GM12873 (cell line): ENCODE results near the gene CHMP1B.

Experiments
- TF ChIP-seq, protein P1 (sequence below): IDR thresholded peaks from 2 replicates; pipeline ENCODE4 v1.5.1; 2012; ENCODE audit warnings: low read depth, mild to moderate bottlenecking, moderate library complexity, low read length, control low read depth; ENCODE audit not compliant: insufficient read depth; ENCODE audit errors: missing control alignments

Gene CHMP1B

DNA sequence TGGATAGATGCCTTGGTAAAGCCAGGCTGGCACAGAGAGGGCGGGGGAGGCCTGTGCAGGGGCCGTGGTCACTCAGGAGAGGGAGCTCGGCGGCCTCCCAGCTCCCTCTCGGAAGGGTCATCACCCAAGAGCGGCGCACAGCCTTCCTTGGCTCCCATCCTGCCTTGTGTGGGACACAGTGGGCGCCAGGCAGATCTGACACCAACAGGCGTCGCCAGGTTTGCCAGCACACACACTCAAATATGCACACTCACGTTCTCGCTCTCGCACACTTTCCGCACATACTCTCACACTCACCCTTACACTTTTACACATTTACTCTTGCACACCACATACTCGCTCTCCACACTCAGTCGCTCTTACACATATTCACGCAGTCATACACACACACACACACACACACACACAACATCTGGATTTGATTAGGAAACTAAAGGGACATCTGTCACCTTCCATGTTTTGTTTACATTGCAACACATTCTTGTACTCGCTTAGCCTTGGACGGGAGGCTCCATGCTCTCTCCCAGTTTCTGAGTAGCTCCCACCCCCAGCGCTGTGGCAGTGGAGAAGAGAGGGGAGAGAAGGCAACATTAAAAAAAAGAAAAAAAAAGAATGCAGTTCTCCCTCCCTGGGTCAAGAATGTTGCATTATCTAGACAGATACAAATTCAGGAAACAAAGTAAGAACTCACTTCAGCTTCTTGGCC lies 10.5 kb downstream of the CHMP1B start:
- TF ChIP-seq, protein P1, sequence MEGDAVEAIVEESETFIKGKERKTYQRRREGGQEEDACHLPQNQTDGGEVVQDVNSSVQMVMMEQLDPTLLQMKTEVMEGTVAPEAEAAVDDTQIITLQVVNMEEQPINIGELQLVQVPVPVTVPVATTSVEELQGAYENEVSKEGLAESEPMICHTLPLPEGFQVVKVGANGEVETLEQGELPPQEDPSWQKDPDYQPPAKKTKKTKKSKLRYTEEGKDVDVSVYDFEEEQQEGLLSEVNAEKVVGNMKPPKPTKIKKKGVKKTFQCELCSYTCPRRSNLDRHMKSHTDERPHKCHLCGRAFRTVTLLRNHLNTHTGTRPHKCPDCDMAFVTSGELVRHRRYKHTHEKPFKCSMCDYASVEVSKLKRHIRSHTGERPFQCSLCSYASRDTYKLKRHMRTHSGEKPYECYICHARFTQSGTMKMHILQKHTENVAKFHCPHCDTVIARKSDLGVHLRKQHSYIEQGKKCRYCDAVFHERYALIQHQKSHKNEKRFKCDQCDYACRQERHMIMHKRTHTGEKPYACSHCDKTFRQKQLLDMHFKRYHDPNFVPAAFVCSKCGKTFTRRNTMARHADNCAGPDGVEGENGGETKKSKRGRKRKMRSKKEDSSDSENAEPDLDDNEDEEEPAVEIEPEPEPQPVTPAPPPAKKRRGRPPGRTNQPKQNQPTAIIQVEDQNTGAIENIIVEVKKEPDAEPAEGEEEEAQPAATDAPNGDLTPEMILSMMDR = no peak

DNA sequence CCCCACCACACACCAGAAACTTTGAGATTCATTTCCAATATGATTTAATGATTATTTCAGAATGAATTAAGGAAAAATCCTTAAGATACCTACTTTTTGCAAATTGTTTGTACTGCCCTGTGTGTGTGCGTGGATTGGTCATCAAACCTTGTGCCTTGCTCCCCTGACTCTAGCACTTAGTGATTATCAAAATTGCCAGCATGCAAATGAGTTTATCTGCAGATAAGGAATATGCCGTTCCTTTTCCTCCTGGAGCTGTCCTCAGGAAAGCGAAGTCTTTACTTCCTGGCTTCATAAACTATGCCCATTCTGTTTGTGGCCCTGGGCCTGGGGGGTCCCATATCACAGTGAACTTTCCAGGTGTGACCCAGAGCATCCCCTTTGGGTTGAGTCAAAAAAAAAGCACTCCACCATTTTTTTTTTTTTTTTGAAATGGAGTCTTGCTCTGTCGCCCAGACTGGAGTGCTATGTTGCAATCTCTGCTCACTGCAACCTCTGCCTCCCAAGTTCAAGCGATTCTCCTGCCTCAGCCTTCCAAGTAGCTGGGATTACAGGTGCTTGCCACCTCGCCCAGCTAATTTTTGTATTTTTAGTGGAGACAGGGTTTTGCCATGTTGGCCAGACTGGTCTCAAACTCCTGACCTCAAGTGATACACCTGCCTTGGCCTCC lies 11.4 kb downstream of the CHMP1B start:
- TF ChIP-seq, protein P1 = no peak

DNA sequence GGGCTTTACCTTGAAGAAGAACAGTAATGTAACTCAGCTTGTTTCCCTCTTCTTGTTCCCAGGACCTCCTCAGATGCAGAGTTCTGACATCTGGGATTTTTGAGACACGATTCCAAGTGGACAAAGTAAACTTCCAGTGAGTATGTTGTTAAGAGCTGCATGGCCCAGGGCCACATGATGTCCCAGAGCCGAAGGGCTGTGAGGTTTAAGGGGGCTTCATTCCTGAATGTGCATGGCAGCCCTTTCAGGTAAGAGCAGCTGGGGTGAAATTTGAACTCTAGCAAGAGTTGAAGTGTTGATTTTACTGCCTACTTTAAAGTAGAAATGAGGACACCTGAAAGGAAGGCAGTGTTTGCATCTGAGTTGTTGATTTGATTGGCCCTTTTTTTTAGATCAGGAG lies 13.3 kb downstream of the CHMP1B start:
- TF ChIP-seq, protein P1 = no peak

DNA sequence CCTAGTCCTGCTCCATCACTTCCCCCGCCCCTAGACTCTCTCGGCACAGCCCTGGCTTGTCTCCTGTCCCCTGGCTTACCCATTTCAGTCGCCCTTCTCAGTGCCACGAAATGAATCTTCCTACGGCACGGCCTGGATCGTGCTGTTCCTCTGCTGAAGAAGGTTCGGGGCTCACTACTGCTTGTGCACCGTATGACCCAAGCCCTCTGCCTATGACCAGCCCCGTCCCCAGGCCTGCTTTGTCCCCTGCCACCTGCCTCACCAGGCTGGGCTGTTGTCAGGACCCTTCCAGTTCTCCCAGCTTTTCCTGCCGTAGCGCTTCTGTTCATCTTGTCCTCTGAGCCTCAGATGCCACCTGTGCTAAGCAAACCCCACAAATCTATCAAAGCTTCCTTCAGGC lies 13.9 kb downstream of the CHMP1B start:
- TF ChIP-seq, protein P1 = no peak

DNA sequence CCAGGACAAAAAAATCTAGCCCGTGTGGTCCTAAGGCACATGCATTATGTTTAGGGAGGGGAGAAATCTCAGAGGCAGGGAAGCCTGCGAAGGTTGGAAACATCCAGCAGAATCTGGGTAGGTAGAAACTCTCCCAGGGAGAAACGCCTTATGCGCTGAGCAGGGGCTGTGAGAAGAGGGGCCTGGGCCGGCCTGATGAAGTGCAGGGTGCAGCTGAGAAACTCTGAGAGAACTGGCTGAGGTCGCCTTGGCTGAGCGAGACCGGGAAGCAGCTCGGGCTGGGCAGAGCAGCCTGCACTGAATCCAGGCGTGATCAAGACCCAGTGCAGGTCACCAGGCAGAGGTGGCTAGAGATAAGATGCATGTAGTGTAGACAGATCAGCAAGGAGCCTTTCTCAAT lies 15.1 kb downstream of the CHMP1B start:
- TF ChIP-seq, protein P1 = no peak

DNA sequence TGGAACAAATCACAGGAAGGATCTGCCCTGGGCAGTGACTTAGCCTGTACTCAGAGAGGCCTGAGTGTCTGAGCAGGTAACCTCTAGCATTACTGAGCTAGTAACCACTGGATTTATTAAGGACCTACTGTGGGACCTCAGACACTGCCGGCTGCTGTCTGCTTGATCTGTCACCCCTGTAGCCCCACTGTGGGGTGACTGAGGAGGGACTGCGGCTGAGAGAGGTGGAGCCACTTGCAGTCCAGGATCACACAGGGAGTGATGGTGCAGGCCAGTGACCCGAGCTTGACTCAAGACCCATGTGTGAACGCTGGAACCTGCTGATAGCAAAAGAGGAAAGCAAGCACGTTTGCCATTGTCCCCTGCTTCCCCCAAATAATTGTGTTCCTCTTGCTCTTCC lies 15.6 kb downstream of the CHMP1B start:
- TF ChIP-seq, protein P1 = no peak

DNA sequence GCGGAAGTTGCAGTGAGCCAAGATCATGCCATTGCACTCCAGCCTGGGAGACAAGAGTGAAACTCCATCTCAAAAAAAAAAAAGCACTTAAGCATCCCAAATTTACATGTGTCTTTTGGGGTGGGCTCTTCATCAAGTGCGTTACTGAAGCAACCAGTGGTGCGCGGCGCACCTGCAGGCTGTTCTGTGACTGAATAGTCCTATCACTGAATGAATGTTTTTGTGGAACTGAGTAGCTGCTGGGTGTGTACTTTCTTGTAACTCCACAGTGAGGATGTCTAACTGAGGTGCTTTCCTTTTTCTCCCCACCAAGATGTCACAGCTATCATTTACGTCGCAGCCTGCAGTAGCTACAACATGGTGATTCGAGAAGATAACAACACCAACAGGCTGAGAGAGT lies 17.0 kb downstream of the CHMP1B start:
- TF ChIP-seq, protein P1 = no peak
